Neuronal stem cell (in vitro differentiated cells): ENCODE results near the gene KCNJ13.

ENCODE experiments used
- DNase-seq: peaks from one replicate; pipeline ENCODE4 v3.0.0-alpha.2; 2013; ENCODE audit warnings: low spot score
- H2AFZ ChIP-seq: one replicate; pipeline ENCODE4 v1.6.1; 2013; ENCODE audit warnings: mild to moderate bottlenecking, low read length, inconsistent platforms
- H2AK5ac ChIP-seq: 2 replicates; pipeline ENCODE4 v1.6.1; 2013; ENCODE audit warnings: low read depth, mild to moderate bottlenecking, inconsistent platforms, low read length, moderate library complexity, mixed read lengths
- H2BK120ac ChIP-seq: 2 replicates; pipeline ENCODE4 v1.6.1; 2013; ENCODE audit warnings: low read depth, mild to moderate bottlenecking, inconsistent platforms, low read length, moderate library complexity, mixed read lengths
- H2BK12ac ChIP-seq: one replicate; pipeline ENCODE4 v1.6.1; 2013; ENCODE audit warnings: low read length, inconsistent platforms
- H2BK15ac ChIP-seq: 2 replicates; pipeline ENCODE4 v1.6.1; 2013; ENCODE audit warnings: mild to moderate bottlenecking, low read length, inconsistent platforms, mixed read lengths
- H2BK5ac ChIP-seq: one replicate; pipeline ENCODE4 v1.6.1; 2013; ENCODE audit warnings: inconsistent platforms, mild to moderate bottlenecking, low read length, moderate library complexity
- H3K14ac ChIP-seq: one replicate; pipeline ENCODE4 v1.6.1; 2013; ENCODE audit warnings: low read length, inconsistent platforms
- H3K18ac ChIP-seq: 2 replicates; pipeline ENCODE4 v1.6.1; 2013; ENCODE audit warnings: low read length, inconsistent platforms
- H3K23ac ChIP-seq: 2 replicates; pipeline ENCODE4 v1.6.1; 2013; ENCODE audit warnings: low read depth, mild to moderate bottlenecking, mixed read lengths, low read length, inconsistent platforms; ENCODE audit not compliant: poor library complexity
- H3K27ac ChIP-seq: replicated peaks from 3 replicates; pipeline ENCODE4 v1.5.1; 2013; ENCODE audit warnings: low read length, inconsistent platforms
- H3K27me3 ChIP-seq, 3 experiments: 2 replicates each; pipeline ENCODE4 v1.6.1; 2013; ENCODE audit warnings: low read length in 3 of 3, mild to moderate bottlenecking in 2 of 3, inconsistent platforms in 1 of 3, low read depth in 1 of 3, mixed read lengths in 1 of 3, moderate library complexity in 1 of 3; ENCODE audit not compliant: control insufficient read depth in 3 of 3, insufficient read depth in 3 of 3
- H3K36me3 ChIP-seq, 2 donors: replicated peaks in 1 of 2; 2 replicates each; pipeline ENCODE4 v1.6.1; 2013; ENCODE audit warnings: low read length in 2 of 2; ENCODE audit not compliant: control insufficient read depth in 2 of 2, insufficient read depth in 2 of 2
- H3K4ac ChIP-seq: 2 replicates; pipeline ENCODE4 v1.6.1; 2013; ENCODE audit warnings: inconsistent platforms, mild to moderate bottlenecking, low read length, moderate library complexity
- H3K4me1 ChIP-seq, 2 donors: 1 replicate in 1 of 2; 2 replicates in 1 of 2; pipeline ENCODE4 v1.6.1; 2013; ENCODE audit warnings: low read length in 2 of 2, low read depth in 1 of 2; ENCODE audit not compliant: control insufficient read depth in 2 of 2, insufficient read depth in 1 of 2
- H3K4me2 ChIP-seq: one replicate; pipeline ENCODE4 v1.6.1; 2013; ENCODE audit warnings: mild to moderate bottlenecking, low read length, inconsistent platforms; ENCODE audit not compliant: insufficient read depth, poor library complexity, severe bottlenecking
- H3K4me3 ChIP-seq, 2 donors: 2 replicates each; pipeline ENCODE4 v1.5.1; 2013; ENCODE audit warnings: low read length in 2 of 2, mild to moderate bottlenecking in 2 of 2, inconsistent platforms in 1 of 2, moderate library complexity in 1 of 2
- H3K79me1 ChIP-seq: one replicate; pipeline ENCODE4 v1.6.1; 2013; ENCODE audit warnings: low read depth, mild to moderate bottlenecking, inconsistent platforms, low read length, moderate library complexity
- H3K9ac ChIP-seq: one replicate; pipeline ENCODE4 v1.6.1; 2013; ENCODE audit warnings: mild to moderate bottlenecking, low read depth, low read length, inconsistent platforms; ENCODE audit not compliant: poor library complexity
- H3K9me3 ChIP-seq, 2 donors: replicated peaks in 1 of 2; 2 replicates each; pipeline versions ENCODE3 to v1.6.1; 2013; ENCODE audit warnings: low read length in 2 of 2, mild to moderate bottlenecking in 2 of 2, inconsistent platforms in 1 of 2, low read depth in 1 of 2, mixed read lengths in 1 of 2, moderate library complexity in 1 of 2; ENCODE audit not compliant: control insufficient read depth in 2 of 2, insufficient read depth in 1 of 2
- H4K8ac ChIP-seq: one replicate; pipeline ENCODE4 v1.6.1; 2013; ENCODE audit warnings: low read depth, mild to moderate bottlenecking, inconsistent platforms, low read length, moderate library complexity
- H4K91ac ChIP-seq: one replicate; pipeline ENCODE4 v1.6.1; 2013; ENCODE audit warnings: low read length, low read depth, mild to moderate bottlenecking, inconsistent platforms; ENCODE audit not compliant: poor library complexity
- WGBS, 2 donors: extraction: QIAGEN DNeasy Blood & Tissue Kit; methylation state at CpG; one replicate each; pipeline ENCODE4 v1.1.7; 2013; ENCODE audit warnings: missing lambda C conversion rate in 2 of 2, mixed read lengths in 1 of 2; ENCODE audit not compliant: insufficient read length in 2 of 2, insufficient replicate concordance in 1 of 2; ENCODE audit errors: extremely low coverage in 2 of 2; 5-methylcytosine and 5-hydroxymethylcytosine counted together

The KCNJ13 gene

GRCh38 chr2:232781765-232782164, 5.4 kb upstream of the KCNJ13 start:
- Histone ChIP-seq H4K8ac (no peak overlapping the region), H2AK5ac (no peak overlapping the region), H3K4me3 (no peak overlapping the region), H2AFZ (no peak overlapping the region), H3K79me1 (no peaks in the 10 kb centered on the region), H3K23ac (no peak overlapping the region), H3K27me3 (no peaks in the 10 kb centered on the region), H3K18ac (no peak overlapping the region), H2BK12ac (no peak overlapping the region), H4K91ac (no peak overlapping the region), H3K36me3 (peaks cover 0 to 56% of the 10 kb centered on the region in 2 donors), H3K14ac (no peak overlapping the region), H2BK15ac (no peak overlapping the region), H3K4me1 (peaks cover 0 to 3% of the 10 kb centered on the region in 2 donors), H2BK120ac (no peak overlapping the region), H2BK5ac (no peak overlapping the region), H3K4me2 (no peak overlapping the region), H3K9ac (no peak overlapping the region), H3K9me3 (no peaks in the 10 kb centered on the region), H3K4ac (no peak overlapping the region), H3K27ac (no peak overlapping the region)
- no peak for DNase-seq

GRCh38 chr2:232779934-232780333, 3.6 kb upstream of the KCNJ13 start:
- DNase-seq = no peak
- Histone ChIP-seq H3K79me1 (no peaks in the 10 kb centered on the region), H2BK15ac (no peak overlapping the region), H2BK120ac (no peak overlapping the region), H3K14ac (no peak overlapping the region), H4K8ac (no peak overlapping the region), H3K9me3 (no peaks in the 10 kb centered on the region), H3K9ac (no peak overlapping the region), H3K18ac (no peak overlapping the region), H3K4me3 (no peak overlapping the region), H2BK12ac (no peak overlapping the region), H3K4me2 (no peak overlapping the region), H2BK5ac (no peak overlapping the region), H3K27me3 (no peaks in the 10 kb centered on the region), H4K91ac (no peak overlapping the region), H3K27ac (no peak overlapping the region), H2AK5ac (no peak overlapping the region), H3K4ac (no peak overlapping the region), H3K23ac (no peak overlapping the region), H3K4me1 (peaks cover 2 to 3% of the 10 kb centered on the region in 2 donors), H3K36me3 (peaks cover 0 to 54% of the 10 kb centered on the region in 2 donors), H2AFZ (no peak overlapping the region)
- no CpG with 5 or more reads among the region's 1 CpG for WGBS, 2 donors

- H2BK15ac ChIP-seq = no peak overlapping the region
- H3K4me3 ChIP-seq = no peak overlapping the region
- no peak overlapping the region for H3K9ac ChIP-seq
- H2AFZ ChIP-seq = no peak overlapping the region
- no peaks in the 10 kb centered on the region for H3K79me1 ChIP-seq
- H3K27ac ChIP-seq = no peak overlapping the region
- H3K18ac ChIP-seq = no peak overlapping the region
- H3K4ac ChIP-seq = no peak overlapping the region
- no peak overlapping the region for H4K91ac ChIP-seq
- no peak overlapping the region for H2BK5ac ChIP-seq
- no peak overlapping the region for H2BK120ac ChIP-seq
- H3K23ac ChIP-seq = no peak overlapping the region
- DNase-seq = no peak
- H3K36me3 ChIP-seq = peaks cover 0 to 52% of the 10 kb centered on the region in 2 donors
- no peak overlapping the region for H3K14ac ChIP-seq
- no peak overlapping the region for H3K4me2 ChIP-seq
- no CpG with 5 or more reads among the region's 3 CpGs for whole genome bisulfite sequencing, 2 donors
- no peak overlapping the region for H4K8ac ChIP-seq
- H2AK5ac ChIP-seq = no peak overlapping the region
- no peaks in the 10 kb centered on the region for H3K27me3 ChIP-seq
- H3K9me3 ChIP-seq = no peaks in the 10 kb centered on the region
- peaks cover 2 to 3% of the 10 kb centered on the region in 2 donors for H3K4me1 ChIP-seq
- H2BK12ac ChIP-seq = no peak overlapping the region
These were observed 3.1 kb upstream of the KCNJ13 start for GRCh38 chr2:232779465-232779864.

GRCh38 chr2:232777276-232777675, 911 bp upstream of the KCNJ13 start:
- WGBS, 2 donors = 100% methylated on average over 2 of the region's 5 CpGs; no CpG with 5 or more reads in 1 of the 2 donors
- Histone ChIP-seq H2BK5ac (no peak overlapping the region), H3K4ac (no peak overlapping the region), H3K9ac (no peak overlapping the region), H3K18ac (no peak overlapping the region), H2BK12ac (no peak overlapping the region), H2BK15ac (no peak overlapping the region), H3K14ac (no peak overlapping the region), H3K4me1 (peaks cover 2 to 3% of the 10 kb centered on the region in 2 donors), H4K91ac (no peak overlapping the region), H4K8ac (no peak overlapping the region), H3K27me3 (no peaks in the 10 kb centered on the region), H3K27ac (peak overlapping the region; percentile 20), H3K4me2 (peak overlapping the region; percentile 14), H3K79me1 (no peaks in the 10 kb centered on the region), H2BK120ac (no peak overlapping the region), H2AK5ac (no peak overlapping the region), H3K4me3 (no peak overlapping the region), H2AFZ (no peak overlapping the region), H3K23ac (no peak overlapping the region), H3K9me3 (no peaks in the 10 kb centered on the region), H3K36me3 (peaks cover 0 to 70% of the 10 kb centered on the region in 2 donors)
- DNase-seq = no peak
